A549 (cell line): Measurements from ENCODE around the gene CHKA. TPM values are rescaled to one million over a fixed set of nuclear protein-coding genes. Genes with fewer than 3 reads are reported as not detected.
A peak's percentile ranks its signal among the peaks of the same experiment; 100 is the strongest.

Experiments used
- ATOH8 ChIP-seq: fragments of 250-450 bp; sonication (Bioruptor Pico); IDR thresholded peaks from 2 replicates; pipeline ENCODE4 v1.5.0; 2020; ENCODE audit warnings: low read depth, mild to moderate bottlenecking, moderate library complexity
- BCL3 ChIP-seq: fragments of >200 bp; sonication (Bioruptor Twin); formaldehyde crosslinking; IDR thresholded peaks from 3 replicates; pipeline ENCODE4 v1.6.1; 2016
- CTCF ChIP-seq: fragments of >200 bp; sonication (Bioruptor Twin); formaldehyde crosslinking; IDR thresholded peaks from 3 replicates; pipeline ENCODE4 v1.5.1; 2016
- E2F6 ChIP-seq: IDR thresholded peaks from 2 replicates; pipeline ENCODE4 v1.6.1; 2012; ENCODE audit warnings: low read depth, borderline replicate concordance
- EHF ChIP-seq: fragments of 250-450 bp; sonication (Bioruptor Pico); IDR thresholded peaks from 2 replicates; pipeline ENCODE4 v1.5.0; 2020; ENCODE audit warnings: mild to moderate bottlenecking
- EP300 ChIP-seq, 2 experiments: fragments of >200 bp; sonication (Bioruptor Twin); formaldehyde crosslinking; IDR thresholded peaks; 2 replicates in 1 of 2; 3 replicates in 1 of 2; pipeline ENCODE4 v1.6.1; 2016 to 2017
- FOSL2 ChIP-seq, 2 experiments: fragments of 450-650 bp in 1 of 2; fragments of >200 bp in 1 of 2; sonication (Bioruptor Twin) in 1 of 2; formaldehyde crosslinking; IDR thresholded peaks; 2 replicates each; pipeline versions ENCODE4 v1.5.0 to v1.6.1; 2016 to 2020; ENCODE audit warnings: mild to moderate bottlenecking in 1 of 2, moderate library complexity in 1 of 2
- HMGXB4 ChIP-seq: fragments of 250-450 bp; sonication (Bioruptor Pico); IDR thresholded peaks from 2 replicates; pipeline ENCODE4 v1.5.0; 2021; ENCODE audit warnings: mild to moderate bottlenecking, moderate library complexity, borderline replicate concordance
- HOXB13 ChIP-seq: fragments of 250-450 bp; sonication (Bioruptor Pico); IDR thresholded peaks from 2 replicates; pipeline ENCODE4 v1.5.0; 2020; ENCODE audit warnings: low read depth, mild to moderate bottlenecking, moderate library complexity
- HOXB5 ChIP-seq: fragments of 250-450 bp; sonication (Bioruptor Pico); IDR thresholded peaks from 2 replicates; pipeline ENCODE4 v1.5.0; 2020; ENCODE audit warnings: mild to moderate bottlenecking, moderate library complexity
- JUN ChIP-seq, 2 experiments: fragments of >200 bp; sonication (Bioruptor Twin); formaldehyde crosslinking; IDR thresholded peaks; 2 replicates in 1 of 2; 3 replicates in 1 of 2; pipeline ENCODE4 v1.6.1; 2016 to 2017
- NFE2L2 ChIP-seq: fragments of 150-350 bp; conservative IDR thresholded peaks from 2 replicates; pipeline ENCODE4 v1.6.1; 2014; ENCODE audit warnings: low read length
- PHF8 ChIP-seq: fragments of 200-600 bp; sonication (generic); IDR thresholded peaks from 2 replicates; pipeline ENCODE4 v1.6.1; 2016; ENCODE audit warnings: low read depth, mild to moderate bottlenecking, antibody characterized with exemption, moderate library complexity, borderline replicate concordance
- RCOR1 ChIP-seq: fragments of 150-350 bp; IDR thresholded peaks from 2 replicates; pipeline ENCODE4 v1.6.1; 2014; ENCODE audit warnings: antibody characterized with exemption, low read length, low read depth
- ZC3H11A ChIP-seq: fragments of 450-650 bp; IDR thresholded peaks from 2 replicates; pipeline ENCODE4 v1.6.1; 2014; ENCODE audit warnings: antibody characterized with exemption, mild to moderate bottlenecking
- ZFP36 ChIP-seq: fragments of 450-650 bp; IDR thresholded peaks from 2 replicates; pipeline ENCODE4 v1.6.1; 2014; ENCODE audit warnings: borderline replicate concordance; ENCODE audit not compliant: partially characterized antibody
- polyA plus RNA-seq, 4 experiments: library from polyadenylated mRNA; depleted of rRNA in 3 of 4; stranded (reverse); fragments of >200 nt; fragmentation: RNase III in 1 of 4; extraction: RNeasy Plus Mini Kit Qiagen cat#74134 plus additional on column Dnase treatment in 1 of 4; gene quantifications; 2 replicates in 3 of 4; 3 replicates in 1 of 4; pipeline ENCODE4 v1.2.3, GENCODE V29; 2011 to 2017
- TF ChIP-seq, protein P1 (sequence below): fragments of 200-600 bp; sonication (generic); IDR thresholded peaks from 2 replicates; pipeline ENCODE4 v1.6.1; 2016; ENCODE audit warnings: antibody characterized with exemption, mild to moderate bottlenecking, moderate library complexity

The CHKA gene
- polyA plus RNA-seq, 2 of the 4 experiments (the other 2 are of a cell fraction) = 14.2 to 21.7 TPM

DNA sequence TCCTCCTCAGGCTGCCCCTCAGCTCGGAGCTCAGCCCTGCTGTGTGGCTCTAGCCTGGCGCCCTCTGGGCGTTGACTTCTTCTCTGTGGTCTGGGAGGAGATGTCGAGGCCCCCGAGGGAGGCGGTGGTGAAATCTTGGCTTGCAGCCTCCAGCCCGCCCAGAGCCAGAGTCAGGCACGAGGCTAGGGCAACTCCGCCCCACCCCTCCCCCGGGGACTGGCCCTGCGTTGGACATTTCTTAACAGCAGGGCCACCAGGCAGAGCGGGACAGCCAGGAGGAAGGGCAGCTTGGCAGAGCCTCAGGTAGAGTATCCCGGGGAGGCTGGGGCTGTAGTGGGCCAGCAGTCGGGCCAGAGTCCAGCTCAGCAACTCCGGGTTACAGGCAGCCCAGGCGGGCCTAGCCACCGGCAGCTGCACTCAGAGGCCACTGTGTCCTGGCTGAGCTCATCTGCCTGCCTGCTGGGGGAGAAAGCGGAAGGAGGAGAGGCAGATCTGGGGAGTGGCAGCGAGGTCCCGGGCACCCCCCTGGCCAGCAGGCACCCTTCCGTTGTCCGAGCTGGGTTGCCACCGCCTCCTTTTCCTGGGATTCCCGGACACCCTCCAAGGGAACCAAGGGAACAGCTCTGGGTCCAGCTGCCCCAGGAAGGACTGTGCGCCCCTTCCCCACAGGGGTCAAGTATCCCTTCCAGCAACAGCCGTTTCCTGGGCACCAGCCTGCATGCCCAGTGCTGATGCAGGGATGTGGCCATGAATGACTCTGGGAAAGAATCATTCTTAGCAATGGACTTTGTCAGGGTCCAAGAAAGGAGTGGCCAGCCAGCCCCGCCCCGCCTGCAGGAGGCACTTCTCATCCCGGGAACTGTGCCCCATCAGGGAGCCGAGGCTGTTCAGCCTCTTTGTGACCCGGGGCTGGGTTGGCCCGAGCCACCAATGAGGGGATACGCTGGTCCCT lies 110.8 kb downstream of the CHKA start, which contains the start of gene ALDH3B1 (continued):
- TF ChIP-seq ATOH8 = peak; percentile 66
- peak; percentile 93 for TF ChIP-seq HOXB5 (CRISPR knock-in tag)
- TF ChIP-seq ZC3H11A = no peak
- peak; percentile 77 for TF ChIP-seq HOXB13 (CRISPR knock-in tag)
- no peak for TF ChIP-seq FOSL2 (IDR thresholded peaks at IDR 0.05)
- TF ChIP-seq FOSL2 (CRISPR knock-in tag; IDR thresholded peaks at IDR 0.05) = no peak; the same call in 1 of the 2 replicates
- peak; percentile 56; the same call in 1 of the 2 replicates for TF ChIP-seq PHF8
- peak; percentile 77 for TF ChIP-seq EHF (CRISPR knock-in tag)
- TF ChIP-seq EP300 (IDR thresholded peaks at IDR 0.05) = peak in 1 of 2 experiments; percentile 78; a peak in 3 of 5 replicates
- TF ChIP-seq JUN (IDR thresholded peaks at IDR 0.05) = peak; percentile 74 to 99; a peak in 4 of 5 replicates
- peak; percentile 86; the same call in 2 of the 3 replicates for TF ChIP-seq BCL3
- TF ChIP-seq RCOR1 = no peak
- peak; percentile 62; the same call in 1 of the 2 replicates for TF ChIP-seq HMGXB4 (CRISPR knock-in tag)
- TF ChIP-seq, protein P1, sequence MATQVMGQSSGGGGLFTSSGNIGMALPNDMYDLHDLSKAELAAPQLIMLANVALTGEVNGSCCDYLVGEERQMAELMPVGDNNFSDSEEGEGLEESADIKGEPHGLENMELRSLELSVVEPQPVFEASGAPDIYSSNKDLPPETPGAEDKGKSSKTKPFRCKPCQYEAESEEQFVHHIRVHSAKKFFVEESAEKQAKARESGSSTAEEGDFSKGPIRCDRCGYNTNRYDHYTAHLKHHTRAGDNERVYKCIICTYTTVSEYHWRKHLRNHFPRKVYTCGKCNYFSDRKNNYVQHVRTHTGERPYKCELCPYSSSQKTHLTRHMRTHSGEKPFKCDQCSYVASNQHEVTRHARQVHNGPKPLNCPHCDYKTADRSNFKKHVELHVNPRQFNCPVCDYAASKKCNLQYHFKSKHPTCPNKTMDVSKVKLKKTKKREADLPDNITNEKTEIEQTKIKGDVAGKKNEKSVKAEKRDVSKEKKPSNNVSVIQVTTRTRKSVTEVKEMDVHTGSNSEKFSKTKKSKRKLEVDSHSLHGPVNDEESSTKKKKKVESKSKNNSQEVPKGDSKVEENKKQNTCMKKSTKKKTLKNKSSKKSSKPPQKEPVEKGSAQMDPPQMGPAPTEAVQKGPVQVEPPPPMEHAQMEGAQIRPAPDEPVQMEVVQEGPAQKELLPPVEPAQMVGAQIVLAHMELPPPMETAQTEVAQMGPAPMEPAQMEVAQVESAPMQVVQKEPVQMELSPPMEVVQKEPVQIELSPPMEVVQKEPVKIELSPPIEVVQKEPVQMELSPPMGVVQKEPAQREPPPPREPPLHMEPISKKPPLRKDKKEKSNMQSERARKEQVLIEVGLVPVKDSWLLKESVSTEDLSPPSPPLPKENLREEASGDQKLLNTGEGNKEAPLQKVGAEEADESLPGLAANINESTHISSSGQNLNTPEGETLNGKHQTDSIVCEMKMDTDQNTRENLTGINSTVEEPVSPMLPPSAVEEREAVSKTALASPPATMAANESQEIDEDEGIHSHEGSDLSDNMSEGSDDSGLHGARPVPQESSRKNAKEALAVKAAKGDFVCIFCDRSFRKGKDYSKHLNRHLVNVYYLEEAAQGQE = no peak; the same call in 1 of the 2 replicates
- peak; percentile 6 for TF ChIP-seq ZFP36
- no peak for TF ChIP-seq CTCF
- TF ChIP-seq NFE2L2 = no peak
- TF ChIP-seq E2F6 = peak; percentile 88
